GM23338 (cell line): ENCODE results near the gene MYD88. TPM values are rescaled to one million over a fixed set of nuclear protein-coding genes. Genes with fewer than 3 reads are reported as not detected.

ENCODE experiments used
- ATAC-seq: fragments of 200-7000 bp; cut with Tn5 transposase; 3 replicates; pipeline ENCODE4 v1.9.1; 2020
- DNase-seq: peaks from one replicate; pipeline ENCODE4 v3.0.0-alpha.2; 2015; ENCODE audit warnings: low spot score
- H2AFZ ChIP-seq: fragments of 200-600 bp; sonication (generic); 2 replicates; pipeline ENCODE4 v1.8.0; 2016; ENCODE audit warnings: antibody characterized with exemption, mild to moderate bottlenecking, moderate library complexity
- H3F3A ChIP-seq: fragments of 200-600 bp; sonication (generic); replicated peaks from 2 replicates; pipeline ENCODE4 v1.8.0; 2017; ENCODE audit warnings: antibody characterized with exemption, mixed run types, low read depth
- H3K27ac ChIP-seq: fragments of 200-600 bp; sonication (generic); 2 replicates; pipeline ENCODE4 v1.6.1; 2016; ENCODE audit warnings: low read depth
- H3K27me3 ChIP-seq: fragments of 200-600 bp; sonication (generic); 2 replicates; pipeline ENCODE4 v1.8.0; 2016; ENCODE audit warnings: mild to moderate bottlenecking, mixed run types, moderate library complexity; ENCODE audit not compliant: insufficient read depth
- H3K36me3 ChIP-seq: fragments of 200-600 bp; sonication (generic); 2 replicates; pipeline ENCODE4 v1.8.0; 2016; ENCODE audit warnings: mild to moderate bottlenecking; ENCODE audit not compliant: insufficient read depth
- H3K4me1 ChIP-seq: fragments of 200-600 bp; sonication (generic); 2 replicates; pipeline ENCODE4 v1.8.0; 2016; ENCODE audit warnings: mild to moderate bottlenecking, moderate library complexity; ENCODE audit not compliant: insufficient read depth
- H3K4me2 ChIP-seq: fragments of 200-600 bp; sonication (generic); 2 replicates; pipeline ENCODE4 v1.7.1; 2017; ENCODE audit warnings: mixed run types
- H3K4me3 ChIP-seq: fragments of 200-600 bp; sonication (generic); 2 replicates; pipeline ENCODE4 v1.6.1; 2016; ENCODE audit warnings: mixed run types
- H3K79me2 ChIP-seq: fragments of 200-600 bp; sonication (generic); replicated peaks from 2 replicates; pipeline ENCODE4 v1.8.0; 2017; ENCODE audit warnings: mild to moderate bottlenecking; ENCODE audit not compliant: insufficient read depth
- H3K9me2 ChIP-seq: fragments of 200-600 bp; sonication (generic); 2 replicates; pipeline ENCODE4 v1.8.0; 2017; ENCODE audit not compliant: insufficient read depth
- H4K20me1 ChIP-seq: fragments of 200-600 bp; sonication (generic); replicated peaks from 2 replicates; pipeline ENCODE4 v1.8.0; 2017; ENCODE audit warnings: mild to moderate bottlenecking; ENCODE audit not compliant: insufficient read depth
- H3K27ac Mint-ChIP-seq: 2 replicates; pipeline ENCODE4 v1.8.0; 2020; ENCODE audit warnings: inconsistent platforms, mild to moderate bottlenecking, moderate library complexity, mixed read lengths
- H3K27me3 Mint-ChIP-seq: 3 replicates; pipeline ENCODE4 v1.8.0; 2022; ENCODE audit warnings: low read depth, mild to moderate bottlenecking, moderate library complexity, mixed read lengths, inconsistent platforms; ENCODE audit not compliant: insufficient read depth, poor library complexity
- H3K36me3 Mint-ChIP-seq: 3 replicates; pipeline ENCODE4 v1.8.0; 2021; ENCODE audit warnings: low read depth, mild to moderate bottlenecking, inconsistent platforms, moderate library complexity, mixed read lengths
- H3K4me1 Mint-ChIP-seq: 3 replicates; pipeline ENCODE4 v1.8.0; 2020; ENCODE audit warnings: mild to moderate bottlenecking, inconsistent platforms, mixed read lengths
- H3K4me3 Mint-ChIP-seq: 3 replicates; pipeline ENCODE4 v1.8.0; 2021; ENCODE audit warnings: moderate library complexity, mild to moderate bottlenecking, inconsistent platforms, mixed read lengths
- H3K9me3 Mint-ChIP-seq: 3 replicates; pipeline ENCODE4 v1.8.0; 2020; ENCODE audit warnings: moderate library complexity, mild to moderate bottlenecking, inconsistent platforms, mixed read lengths
- CREB1 ChIP-seq: fragments of 250-450 bp; sonication (Bioruptor Pico); IDR thresholded peaks from 2 replicates; pipeline ENCODE4 v1.5.0; 2020; ENCODE audit warnings: low read depth, mild to moderate bottlenecking, moderate library complexity
- EZH2phosphoT487 ChIP-seq: fragments of 200-600 bp; sonication (generic); IDR thresholded peaks from one replicate; pipeline ENCODE4 v1.8.1; 2018; ENCODE audit warnings: antibody characterized with exemption; ENCODE audit not compliant: unreplicated experiment
- JUNB ChIP-seq: IDR thresholded peaks from one replicate; pipeline ENCODE4 v1.6.1; 2016; ENCODE audit warnings: antibody characterized with exemption; ENCODE audit not compliant: unreplicated experiment
- POLR2AphosphoS5 ChIP-seq: IDR thresholded peaks from 2 replicates; pipeline ENCODE4 v1.6.1; 2016; ENCODE audit warnings: antibody characterized with exemption, low read depth
- REST ChIP-seq: IDR thresholded peaks from one replicate; pipeline ENCODE4 v1.6.1; 2018; ENCODE audit warnings: antibody characterized with exemption; ENCODE audit not compliant: unreplicated experiment
- STAT1 ChIP-seq: IDR thresholded peaks from one replicate; pipeline ENCODE4 v1.6.1; 2016; ENCODE audit warnings: antibody characterized with exemption; ENCODE audit not compliant: unreplicated experiment
- ZNF331 ChIP-seq: fragments of 250-450 bp; sonication (Bioruptor Pico); IDR thresholded peaks from 2 replicates; pipeline ENCODE4 v1.5.0; 2020; ENCODE audit warnings: low read depth, mild to moderate bottlenecking, moderate library complexity
- ZNF462 ChIP-seq: fragments of 250-450 bp; sonication (Bioruptor Pico); IDR thresholded peaks from 2 replicates; pipeline ENCODE4 v1.5.0; 2020; ENCODE audit warnings: mild to moderate bottlenecking, moderate library complexity
- polyA plus RNA-seq: library from polyadenylated mRNA; unstranded; fragments of >200 nt; fragmentation: Nextera tagmentation; extraction: Ambion mirVana; gene quantifications from 2 replicates; pipeline ENCODE4 v1.2.1, GENCODE V29; 2016
- total RNA-seq: library from RNA; depleted of rRNA; stranded (reverse); fragments of >200 nt; shearing (Covaris generic); gene quantifications from 2 replicates; pipeline ENCODE4 v1.2.3, GENCODE V29; 2014
- TF ChIP-seq, protein P1 (sequence below), 2 experiments: fragments of 200-600 bp in 1 of 2; sonication (generic) in 1 of 2; conservative IDR thresholded peaks; 2 replicates each; pipeline versions ENCODE4 v1.5.1 to v1.6.1; 2016 to 2017; ENCODE audit warnings: antibody characterized with exemption in 2 of 2, low read depth in 2 of 2, mild to moderate bottlenecking in 2 of 2, moderate library complexity in 1 of 2

The MYD88 gene
- total and polyA plus RNA-seq, 2 experiments from 2014 or later = 15.5 to 26.0 TPM

GRCh38 chr3:38157595-38157994 lies 19.1 kb downstream of the MYD88 start:
- H4K20me1 ChIP-seq = no peaks in the 10 kb centered on the region
- no peak overlapping the region for H3K4me3 Mint-ChIP-seq
- ATAC-seq (no peak), DNase-seq (no peak)
- TF ChIP-seq STAT1 (no peak), EZH2phosphoT487 (no peak), ZNF331 (no peak)
- TF ChIP-seq, protein P1, sequence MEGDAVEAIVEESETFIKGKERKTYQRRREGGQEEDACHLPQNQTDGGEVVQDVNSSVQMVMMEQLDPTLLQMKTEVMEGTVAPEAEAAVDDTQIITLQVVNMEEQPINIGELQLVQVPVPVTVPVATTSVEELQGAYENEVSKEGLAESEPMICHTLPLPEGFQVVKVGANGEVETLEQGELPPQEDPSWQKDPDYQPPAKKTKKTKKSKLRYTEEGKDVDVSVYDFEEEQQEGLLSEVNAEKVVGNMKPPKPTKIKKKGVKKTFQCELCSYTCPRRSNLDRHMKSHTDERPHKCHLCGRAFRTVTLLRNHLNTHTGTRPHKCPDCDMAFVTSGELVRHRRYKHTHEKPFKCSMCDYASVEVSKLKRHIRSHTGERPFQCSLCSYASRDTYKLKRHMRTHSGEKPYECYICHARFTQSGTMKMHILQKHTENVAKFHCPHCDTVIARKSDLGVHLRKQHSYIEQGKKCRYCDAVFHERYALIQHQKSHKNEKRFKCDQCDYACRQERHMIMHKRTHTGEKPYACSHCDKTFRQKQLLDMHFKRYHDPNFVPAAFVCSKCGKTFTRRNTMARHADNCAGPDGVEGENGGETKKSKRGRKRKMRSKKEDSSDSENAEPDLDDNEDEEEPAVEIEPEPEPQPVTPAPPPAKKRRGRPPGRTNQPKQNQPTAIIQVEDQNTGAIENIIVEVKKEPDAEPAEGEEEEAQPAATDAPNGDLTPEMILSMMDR (conservative IDR thresholded peaks at IDR 0.05; ENCODE audit: low read depth in 2 of 2) = no peak
- H3K36me3 Mint-ChIP-seq = no peaks in the 10 kb centered on the region
- no peaks in the 10 kb centered on the region for H3K9me3 Mint-ChIP-seq
- H3K4me1 ChIP-seq = no peaks in the 10 kb centered on the region
- no peak overlapping the region for H3K4me3 ChIP-seq
- 0 out of 2 replicates have a peak, but pooled peaks cover 2% of the 10 kb centered on the region for H3K9me2 ChIP-seq
- no peaks in the 10 kb centered on the region for H3K36me3 ChIP-seq
- H3K27ac Mint-ChIP-seq = no peak overlapping the region
- H3F3A ChIP-seq = peaks cover 7% of the 10 kb centered on the region
- no peak overlapping the region for H2AFZ ChIP-seq
- no peaks in the 10 kb centered on the region for H3K27me3 ChIP-seq
- H3K27ac ChIP-seq = no peak overlapping the region
- peaks cover 3% of the 10 kb centered on the region for H3K27me3 Mint-ChIP-seq
- H3K4me2 ChIP-seq = no peak overlapping the region
- H3K79me2 ChIP-seq = no peaks in the 10 kb centered on the region
- peaks cover 4% of the 10 kb centered on the region; the same call in 1 of the 3 replicates for H3K4me1 Mint-ChIP-seq

GRCh38 chr3:38158472-38158871 lies 20.0 kb downstream of the MYD88 start:
- no peaks in the 10 kb centered on the region for H3K4me1 Mint-ChIP-seq
- H3K36me3 Mint-ChIP-seq = no peaks in the 10 kb centered on the region
- Histone ChIP-seq H3K27me3 (no peaks in the 10 kb centered on the region), H3K4me3 (no peak overlapping the region), H4K20me1 (no peaks in the 10 kb centered on the region), H2AFZ (no peak overlapping the region), H3K27ac (no peak overlapping the region), H3K4me1 (no peaks in the 10 kb centered on the region), H3K4me2 (no peak overlapping the region), H3K79me2 (no peaks in the 10 kb centered on the region), H3K36me3 (no peaks in the 10 kb centered on the region), H3F3A (peaks cover 9% of the 10 kb centered on the region), H3K9me2 (0 out of 2 replicates have a peak, but pooled peaks cover 2% of the 10 kb centered on the region)
- no peak overlapping the region for H3K4me3 Mint-ChIP-seq
- no peaks in the 10 kb centered on the region for H3K9me3 Mint-ChIP-seq
- peaks cover 3% of the 10 kb centered on the region for H3K27me3 Mint-ChIP-seq
- DNase-seq (no peak), ATAC-seq (no peak)
- H3K27ac Mint-ChIP-seq = no peak overlapping the region
- TF ChIP-seq CREB1 (CRISPR knock-in tag) = no peak
- no peak for TF ChIP-seq STAT1
- no peak for TF ChIP-seq POLR2AphosphoS5
- no peak for TF ChIP-seq ZNF462
- TF ChIP-seq REST = no peak
- TF ChIP-seq JUNB = no peak
